ENCODE data around the gene PIGH.
"Not testable (repeated sequence)": the region's sequence is repeated elsewhere in the genome, so short reads cannot be mapped to it uniquely, and the experiment has no call there.

Gene PIGH

GRCh38 chr14:67599698-67600561 is at the start of gene PIGH:
TSS of gene PIGH (minus strand) at chr14:67600268. CDS start at chr14:67600203, 65 bp downstream.
- peak; percentile 94 to 96 for DNase-seq

- no peak for DNase-seq
These were observed 46.1 kb upstream of the PIGH start for GRCh38 chr14:67646131-67646530.

- DNase-seq = no peak
These were observed 45.3 kb upstream of the PIGH start for GRCh38 chr14:67645414-67645813.

- DNase-seq = no peak
These were observed 44.4 kb upstream of the PIGH start for GRCh38 chr14:67644428-67644827.

- DNase-seq = no peak
These were observed 43.6 kb upstream of the PIGH start for GRCh38 chr14:67643713-67644112.

- DNase-seq = no peak
These were observed 42.1 kb upstream of the PIGH start for GRCh38 chr14:67641902-67642749.

- no peak for DNase-seq
These were observed 41.4 kb upstream of the PIGH start for GRCh38 chr14:67641480-67641879.

GRCh38 chr14:67638642-67639041 is 38.6 kb upstream of the PIGH start:
- DNase-seq = no peak

GRCh38 chr14:67636361-67636919 is 36.4 kb upstream of the PIGH start:
- DNase-seq = no peak

- no peak for DNase-seq
These were observed 33.5 kb upstream of the PIGH start for GRCh38 chr14:67633451-67634147.

GRCh38 chr14:67630938-67631337 is 30.9 kb upstream of the PIGH start:
- no peak for DNase-seq

- no peak for DNase-seq
These were observed 30.1 kb upstream of the PIGH start for GRCh38 chr14:67630186-67630585.

GRCh38 chr14:67627519-67627918 is 27.5 kb upstream of the PIGH start:
- DNase-seq = no peak

GRCh38 chr14:67626131-67626530 is 26.1 kb upstream of the PIGH start:
- not testable (repeated sequence) for DNase-seq

- DNase-seq = no peak
These were observed 23.0 kb upstream of the PIGH start for GRCh38 chr14:67623114-67623513.

GRCh38 chr14:67622675-67623074 is 22.6 kb upstream of the PIGH start:
- DNase-seq = no peak

GRCh38 chr14:67620217-67620785 is 20.2 kb upstream of the PIGH start:
- no peak for DNase-seq

GRCh38 chr14:67619446-67620216 is 19.6 kb upstream of the PIGH start, which contains the start of gene ARG2:
TSS of gene ARG2 (plus strand) at chr14:67619920. CDS start at chr14:67619978, 58 bp downstream.
- DNase-seq = peak; percentile 97 to 98

- DNase-seq = peak; percentile 59 to 86
These were observed 18.6 kb upstream of the PIGH start for GRCh38 chr14:67618617-67619063.

- no peak for DNase-seq
These were observed 10.4 kb upstream of the PIGH start for GRCh38 chr14:67610491-67610890.

- no peak for DNase-seq
These were observed 9.7 kb upstream of the PIGH start for GRCh38 chr14:67609642-67610310.

Measured in CD4-positive, alpha-beta T cell treated with Interferon alpha-2 for 1 hour (primary cell).